GM12874 (cell line): Measurements from ENCODE around the gene CORT.

Experiments
- TF ChIP-seq, protein P1 (sequence below): IDR thresholded peaks from 2 replicates; pipeline ENCODE4 v1.5.1; 2011; ENCODE audit warnings: low read depth, mild to moderate bottlenecking, control low read depth, low read length, moderate library complexity; ENCODE audit not compliant: insufficient read depth

Gene CORT

DNA sequence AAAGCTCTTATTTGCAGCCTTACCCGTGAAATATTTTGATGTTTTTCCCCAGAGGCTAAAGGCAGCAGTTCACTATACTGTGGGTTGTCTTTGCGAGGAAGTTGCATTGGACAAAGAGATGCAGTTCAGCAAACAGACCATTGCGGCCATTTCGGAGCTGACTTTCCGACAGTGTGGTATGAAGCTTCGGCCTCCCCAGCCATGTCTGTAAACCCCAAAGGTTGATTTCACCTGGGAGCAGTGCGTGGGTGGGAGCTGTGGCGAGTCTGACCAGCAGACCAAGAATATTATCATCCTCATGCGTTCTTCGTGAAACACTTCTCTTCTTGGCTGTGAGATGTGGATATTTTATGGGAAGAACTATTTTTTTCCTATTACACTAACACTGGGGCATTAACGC is 16.0 kb upstream of the CORT start:
- TF ChIP-seq, protein P1, sequence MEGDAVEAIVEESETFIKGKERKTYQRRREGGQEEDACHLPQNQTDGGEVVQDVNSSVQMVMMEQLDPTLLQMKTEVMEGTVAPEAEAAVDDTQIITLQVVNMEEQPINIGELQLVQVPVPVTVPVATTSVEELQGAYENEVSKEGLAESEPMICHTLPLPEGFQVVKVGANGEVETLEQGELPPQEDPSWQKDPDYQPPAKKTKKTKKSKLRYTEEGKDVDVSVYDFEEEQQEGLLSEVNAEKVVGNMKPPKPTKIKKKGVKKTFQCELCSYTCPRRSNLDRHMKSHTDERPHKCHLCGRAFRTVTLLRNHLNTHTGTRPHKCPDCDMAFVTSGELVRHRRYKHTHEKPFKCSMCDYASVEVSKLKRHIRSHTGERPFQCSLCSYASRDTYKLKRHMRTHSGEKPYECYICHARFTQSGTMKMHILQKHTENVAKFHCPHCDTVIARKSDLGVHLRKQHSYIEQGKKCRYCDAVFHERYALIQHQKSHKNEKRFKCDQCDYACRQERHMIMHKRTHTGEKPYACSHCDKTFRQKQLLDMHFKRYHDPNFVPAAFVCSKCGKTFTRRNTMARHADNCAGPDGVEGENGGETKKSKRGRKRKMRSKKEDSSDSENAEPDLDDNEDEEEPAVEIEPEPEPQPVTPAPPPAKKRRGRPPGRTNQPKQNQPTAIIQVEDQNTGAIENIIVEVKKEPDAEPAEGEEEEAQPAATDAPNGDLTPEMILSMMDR, result no peak

DNA sequence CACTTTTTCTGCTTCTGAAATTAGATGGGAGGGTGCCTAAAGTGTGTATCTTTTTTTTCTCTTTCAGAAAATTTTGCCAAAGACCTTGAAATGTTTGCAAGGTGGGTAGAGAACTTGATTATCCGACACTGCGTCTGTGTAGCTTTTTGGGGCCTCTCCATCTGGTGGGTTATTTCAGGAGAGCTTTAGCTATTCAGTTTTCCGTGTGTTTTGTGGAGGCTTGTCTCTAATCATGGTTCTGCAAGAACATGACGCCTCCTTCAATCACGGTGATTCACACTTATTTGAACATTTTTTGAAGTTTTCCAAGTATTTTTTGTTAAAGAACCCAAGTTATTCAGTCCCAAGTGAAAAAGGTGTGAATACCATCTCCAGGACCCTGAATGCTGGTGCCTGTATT is 15.2 kb upstream of the CORT start:
- TF ChIP-seq, protein P1, result no peak

DNA sequence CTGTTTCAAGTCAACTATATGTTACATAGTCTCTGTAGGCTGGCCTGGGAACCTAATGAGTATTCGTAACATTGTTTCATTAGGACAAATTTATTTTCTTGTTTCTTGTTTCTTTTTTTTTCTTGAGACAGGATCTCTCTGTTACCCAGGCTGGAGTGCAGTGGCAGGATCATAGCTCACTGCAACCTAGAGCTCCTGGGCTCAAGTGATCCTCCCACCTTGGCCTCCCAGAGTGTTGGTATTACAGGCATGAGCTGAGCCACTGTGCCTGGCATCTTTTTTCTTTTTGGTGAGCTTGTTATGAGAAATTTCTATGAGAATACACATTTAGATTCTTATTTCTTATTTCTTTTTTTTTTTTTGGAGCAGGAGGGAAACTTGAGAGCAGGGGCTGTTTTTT is 12.8 kb upstream of the CORT start:
- TF ChIP-seq, protein P1, result no peak

DNA sequence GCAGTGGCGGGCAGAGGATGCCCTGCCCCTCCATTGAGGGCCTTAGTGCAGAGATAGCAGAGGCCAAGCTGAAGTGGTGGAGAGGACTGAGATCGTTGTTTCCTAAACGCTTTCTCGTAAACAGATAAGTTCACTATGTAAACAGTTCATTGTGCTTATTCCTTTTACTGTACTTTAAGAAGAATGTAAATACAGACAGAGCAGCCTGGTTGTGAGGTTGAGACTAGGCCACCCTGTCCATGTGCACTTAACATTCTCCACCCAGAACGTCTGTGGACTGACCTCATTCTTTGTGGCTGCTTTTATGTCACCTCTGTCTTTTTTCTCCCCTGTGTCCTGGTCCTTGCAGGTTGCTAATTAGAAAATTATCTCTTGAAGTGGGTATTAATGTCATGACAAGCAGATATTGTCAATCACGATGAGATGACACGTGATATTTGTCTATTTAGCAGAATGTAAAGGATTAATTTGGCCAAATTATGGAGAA is 11.1 kb upstream of the CORT start:
- TF ChIP-seq, protein P1, result no peak

DNA sequence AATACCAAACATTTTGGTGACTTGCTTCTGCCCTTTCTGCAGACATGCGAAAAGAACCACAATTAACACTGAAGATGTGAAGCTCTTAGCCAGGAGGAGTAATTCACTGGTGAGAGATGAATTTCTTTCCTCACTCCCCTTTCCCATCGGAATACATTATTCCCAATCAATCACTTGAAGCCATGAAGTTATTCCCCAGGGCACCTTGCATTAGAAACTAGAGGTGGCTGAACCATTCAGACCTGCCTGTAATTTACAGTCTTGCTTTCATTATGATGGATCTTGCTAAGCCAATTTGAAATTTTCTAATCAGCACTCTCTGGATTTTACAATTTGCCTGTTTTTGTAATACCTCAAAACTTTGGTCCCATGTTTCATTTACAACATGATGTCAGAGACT is 9.5 kb upstream of the CORT start:
- TF ChIP-seq, protein P1, result no peak

DNA sequence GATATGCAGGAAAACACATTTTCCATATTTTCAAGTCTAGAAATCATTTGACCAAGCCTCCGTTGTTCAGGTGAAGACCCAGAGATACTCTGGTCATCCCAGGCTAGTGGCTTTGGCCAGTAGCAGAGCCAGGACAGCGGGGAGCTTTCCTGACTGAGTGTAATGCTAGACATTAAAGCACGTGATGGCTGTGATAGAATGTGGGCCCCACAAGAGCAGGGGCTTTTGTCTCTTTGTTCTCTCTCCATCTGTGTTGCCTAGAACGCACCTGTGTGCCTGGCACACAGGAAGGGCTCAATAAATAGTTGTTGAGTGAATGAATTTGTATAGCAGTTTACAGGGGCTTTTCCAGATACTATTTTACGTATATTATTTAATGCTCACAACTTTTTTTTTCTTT is 9.0 kb upstream of the CORT start:
- TF ChIP-seq, protein P1, result no peak

DNA sequence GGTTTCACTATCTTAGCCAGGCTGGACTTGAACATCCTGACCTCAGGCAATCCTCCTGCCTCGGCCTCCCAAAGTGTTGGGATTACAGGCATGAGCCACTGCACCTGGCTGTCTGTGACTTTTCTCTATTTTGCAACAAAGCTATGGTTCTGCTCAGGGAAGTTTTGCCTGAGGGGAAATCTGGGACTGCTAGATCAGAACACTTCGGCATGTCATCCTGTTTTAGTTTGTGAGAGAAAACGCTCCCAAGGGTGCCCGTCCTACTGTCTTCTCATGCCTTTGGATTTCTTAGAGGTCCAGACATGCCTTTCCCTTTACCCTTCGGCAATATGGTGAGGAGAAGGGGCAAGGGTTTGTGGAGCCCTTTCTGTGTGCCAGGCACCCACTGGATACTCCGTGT is 5.6 kb upstream of the CORT start:
- TF ChIP-seq, protein P1, result no peak
